Measurements from ENCODE around the gene PCBD1.
"Not testable (repeated sequence)": the region's sequence is repeated elsewhere in the genome, so short reads cannot be mapped to it uniquely, and the experiment has no call there.

PCBD1 gene

GRCh38 chr10:70861495-70862197, 26.7 kb downstream of the PCBD1 start:
- not testable (repeated sequence) for DNase-seq

- no peak for DNase-seq
These were observed 29.6 kb downstream of the PCBD1 start for GRCh38 chr10:70858759-70859158.

GRCh38 chr10:70856454-70856853, 31.9 kb downstream of the PCBD1 start:
- no peak for DNase-seq

DNA sequence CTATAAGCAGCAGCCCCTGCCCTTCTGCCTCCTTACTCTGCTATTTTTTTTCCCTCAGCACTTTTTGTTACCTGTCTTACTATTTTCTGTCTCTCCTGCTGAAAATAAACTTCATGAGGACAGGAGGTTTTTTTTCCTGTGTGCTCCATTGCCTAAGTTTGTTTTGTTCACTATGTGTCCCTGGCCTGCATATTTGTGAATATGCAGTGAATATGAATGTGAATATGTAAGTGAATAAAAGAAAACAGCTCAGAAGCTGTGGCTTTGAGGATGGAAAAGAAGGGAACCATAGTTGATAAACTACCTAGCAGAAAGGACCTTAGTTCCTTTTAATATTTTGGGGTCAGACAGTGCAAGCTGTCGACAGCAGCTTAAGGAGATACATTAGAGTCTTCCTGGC, 34.9 kb downstream of the PCBD1 start:
- no peak for DNase-seq

- DNase-seq, result no peak
These were observed 35.3 kb downstream of the PCBD1 start for GRCh38 chr10:70853038-70853437.

GRCh38 chr10:70851597-70852475, 36.5 kb downstream of the PCBD1 start:
- DNase-seq, result no peak

DNA sequence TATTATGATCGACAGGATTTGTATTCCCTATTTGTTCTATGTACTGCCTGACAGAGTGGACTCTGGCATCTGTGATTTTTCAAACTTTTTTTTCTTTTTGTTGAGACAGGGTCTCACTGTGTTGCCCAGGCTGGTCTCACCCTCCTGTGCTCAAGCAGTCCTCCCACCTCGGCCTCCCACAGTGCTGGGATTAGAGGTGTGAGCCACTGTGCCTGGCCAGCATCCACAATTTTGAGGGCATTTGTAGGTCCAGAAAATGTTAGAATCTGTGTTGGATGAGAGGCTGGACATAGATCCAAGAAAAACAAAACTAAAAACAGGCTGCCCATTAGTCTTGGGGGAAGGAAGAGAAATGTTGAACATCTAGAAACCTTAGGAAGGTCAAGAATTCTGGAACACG, 38.3 kb downstream of the PCBD1 start:
- DNase-seq, result no peak

- no peak for DNase-seq
These were observed 38.8 kb downstream of the PCBD1 start for GRCh38 chr10:70849582-70850016.

- no peak for DNase-seq
These were observed 40.6 kb downstream of the PCBD1 start for GRCh38 chr10:70847659-70848360.

GRCh38 chr10:70846795-70847194, 41.6 kb downstream of the PCBD1 start:
- DNase-seq, result no peak

DNA sequence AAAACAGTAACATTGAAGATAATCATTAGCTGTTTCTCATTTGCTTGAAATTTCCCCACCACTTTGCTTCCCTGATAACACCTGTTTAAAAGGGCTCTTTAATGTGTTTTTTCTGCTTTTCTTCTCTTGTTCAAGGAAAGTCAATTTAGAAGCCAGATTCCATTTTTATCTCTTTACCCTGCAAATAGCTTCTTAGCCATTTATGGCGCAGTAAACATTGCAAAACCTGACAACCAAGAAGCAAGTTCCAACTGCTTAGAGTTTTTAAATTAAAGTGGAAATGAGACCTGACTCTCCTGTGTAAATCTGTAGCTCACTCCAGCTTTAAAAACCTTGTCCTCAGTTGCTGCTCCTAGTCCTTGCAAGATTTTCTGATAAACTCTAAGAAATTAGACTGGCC, 42.5 kb downstream of the PCBD1 start:
- DNase-seq, result no peak

- no peak for DNase-seq
These were observed 43.1 kb downstream of the PCBD1 start for GRCh38 chr10:70845256-70845655.

GRCh38 chr10:70843776-70844489, 44.4 kb downstream of the PCBD1 start:
- DNase-seq, result no peak

- DNase-seq, result no peak
These were observed 45.0 kb downstream of the PCBD1 start for GRCh38 chr10:70843333-70843732.

DNA sequence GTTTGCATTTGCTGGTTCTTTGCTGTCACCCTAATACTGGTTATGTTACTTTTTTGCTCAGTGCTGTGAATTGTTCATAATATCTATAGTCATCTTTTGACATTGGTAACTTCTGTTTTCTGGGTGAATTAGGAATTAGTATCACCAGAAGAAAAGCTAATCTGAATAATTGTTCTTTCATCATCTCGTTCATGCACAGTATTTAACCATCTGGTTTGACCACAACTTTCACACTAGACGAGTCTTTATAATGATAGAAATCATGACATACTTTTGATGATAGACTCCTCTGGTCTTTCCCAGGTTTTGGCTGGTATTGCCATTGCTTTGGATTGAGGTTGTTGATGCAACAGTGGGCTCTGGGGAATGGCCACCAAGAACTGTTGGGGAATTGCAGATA, 47.5 kb downstream of the PCBD1 start:
- no peak for DNase-seq

DNA sequence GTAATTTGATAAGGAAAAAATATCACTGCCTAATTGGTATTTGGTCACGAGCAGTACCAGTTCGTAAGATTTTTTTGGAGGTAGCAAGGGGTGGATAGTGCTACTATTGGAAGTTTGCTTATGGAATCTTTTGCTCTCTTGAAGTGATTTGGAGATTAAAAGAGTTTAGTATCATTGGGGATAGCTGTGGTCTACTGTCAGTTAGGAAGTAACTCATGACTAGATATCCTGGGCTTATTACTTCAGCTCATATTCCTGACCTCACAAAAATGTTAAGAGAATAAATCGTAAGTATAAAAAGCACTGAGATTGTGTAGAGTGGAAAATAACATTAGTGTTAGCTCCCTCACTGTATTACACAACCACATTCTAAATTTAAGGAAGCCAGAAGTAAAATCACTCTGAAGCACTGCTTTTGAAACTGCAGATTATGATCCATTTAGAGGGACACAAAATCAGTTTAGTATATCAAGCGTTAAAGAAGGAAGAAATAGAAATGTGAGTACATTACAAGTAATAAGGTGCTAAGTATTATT, 50.0 kb downstream of the PCBD1 start:
- no peak for DNase-seq

GRCh38 chr10:70837660-70838059, 50.7 kb downstream of the PCBD1 start:
- no peak for DNase-seq

GRCh38 chr10:70836319-70836718, 52.0 kb downstream of the PCBD1 start:
- no peak for DNase-seq

DNA sequence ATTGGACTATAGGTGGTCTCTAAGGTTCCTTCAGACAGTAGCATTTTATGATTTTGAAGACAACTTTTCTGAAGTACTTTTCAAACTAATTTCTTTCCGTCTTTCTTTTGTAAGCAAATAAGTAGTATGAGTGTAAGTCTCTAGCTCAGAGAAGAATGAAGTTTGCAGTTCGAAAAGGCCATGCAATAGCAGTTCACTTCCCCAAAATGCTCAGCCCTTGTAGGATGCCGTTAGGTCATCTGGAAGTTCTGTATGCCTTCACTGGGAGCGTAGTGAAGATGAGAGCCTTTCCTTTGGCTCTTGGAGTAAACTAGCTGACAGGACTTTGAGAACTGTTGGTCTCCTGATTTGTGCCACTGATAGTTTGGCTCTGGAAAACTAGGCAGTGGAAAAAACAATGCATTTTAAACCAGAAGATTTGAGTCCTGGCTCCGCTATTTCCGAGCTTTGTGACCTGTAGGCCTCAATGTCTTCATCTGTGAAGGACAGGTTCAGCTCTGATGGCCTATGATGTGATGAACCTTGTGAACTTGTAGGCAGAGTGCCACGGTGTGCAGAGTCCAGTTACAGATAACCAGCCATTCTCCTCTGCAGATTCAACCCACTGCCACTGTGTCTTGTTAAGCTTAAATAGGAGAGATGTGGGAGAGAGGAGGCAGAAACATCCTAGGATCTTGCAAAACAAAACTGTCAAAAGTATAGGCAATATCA, 53.8 kb downstream of the PCBD1 start:
- no peak for DNase-seq

DNA sequence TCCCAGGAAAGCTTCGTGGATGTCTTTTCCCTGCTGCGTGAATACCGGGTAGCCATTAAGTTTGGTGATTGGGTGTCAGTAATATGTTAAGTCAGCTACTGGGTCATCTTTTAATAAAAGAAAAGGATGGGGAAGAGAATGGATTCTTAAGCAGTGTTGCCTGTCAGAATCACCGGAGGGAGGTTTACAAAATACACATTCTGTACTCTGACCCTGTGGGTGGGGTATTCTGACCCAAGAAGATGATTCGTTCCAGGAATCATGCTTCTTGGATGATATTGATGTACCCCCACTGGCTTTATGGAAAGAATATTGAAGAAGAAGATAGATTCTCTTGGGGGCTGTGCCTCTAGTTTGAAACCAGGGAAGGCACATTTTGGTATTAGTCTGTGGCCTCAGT, 54.3 kb downstream of the PCBD1 start:
- DNase-seq, result no peak

DNA sequence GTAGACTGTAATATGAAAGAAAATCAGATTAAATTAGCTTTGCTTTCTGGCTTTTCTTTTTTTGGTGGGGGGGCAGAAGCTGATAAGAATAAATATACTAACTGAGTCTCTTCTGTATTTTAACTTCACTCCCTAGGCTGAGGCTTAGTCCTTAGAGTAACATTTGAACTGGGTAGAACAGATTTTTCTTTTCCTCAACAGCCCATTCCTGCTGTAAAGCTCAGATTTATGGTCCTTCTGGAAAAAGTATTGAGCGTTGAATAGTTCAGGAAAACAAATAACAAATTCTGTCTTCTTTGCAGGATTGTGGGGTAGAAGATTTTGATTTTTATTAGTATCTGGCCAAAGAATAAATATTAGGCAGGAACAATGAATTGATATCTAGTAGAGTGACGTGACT, 54.8 kb downstream of the PCBD1 start:
- DNase-seq, result no peak
